ENCODE data around the gene RBM33. TPM values are rescaled to one million over a fixed set of nuclear protein-coding genes. Genes with fewer than 3 reads are reported as not detected.

Gene RBM33
- total RNA-seq, 1 donor from 2014 or later: 62.8 TPM

DNA sequence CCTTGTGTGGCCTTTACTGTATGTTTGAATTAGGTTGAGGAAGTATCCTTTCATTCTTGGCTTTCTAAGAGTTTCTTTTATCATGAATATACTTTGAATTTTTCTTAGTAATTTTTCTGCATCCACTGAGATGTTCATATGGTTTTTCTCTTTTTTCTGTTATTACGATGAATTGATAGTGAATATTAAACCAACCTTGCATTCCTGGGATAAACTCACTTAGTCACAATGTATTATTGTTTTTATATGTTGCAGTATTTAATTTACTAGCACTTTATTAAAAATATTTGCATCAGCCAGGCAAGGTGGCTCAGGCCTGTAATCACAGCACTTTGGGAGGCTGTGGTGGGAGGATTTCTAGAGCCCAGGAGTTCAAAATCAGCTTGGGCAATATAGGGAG is 15.3 kb upstream of the RBM33 start:
- no peaks in the 10 kb centered on the region for H3K36me3 ChIP-seq
- no peak for DNase-seq
- H3K27ac ChIP-seq: no peak overlapping the region
- no peaks in the 10 kb centered on the region for H3K27me3 ChIP-seq
- ATAC-seq: no peak
- H3K4me1 ChIP-seq: no peaks in the 10 kb centered on the region
- TF ChIP-seq, protein P1, sequence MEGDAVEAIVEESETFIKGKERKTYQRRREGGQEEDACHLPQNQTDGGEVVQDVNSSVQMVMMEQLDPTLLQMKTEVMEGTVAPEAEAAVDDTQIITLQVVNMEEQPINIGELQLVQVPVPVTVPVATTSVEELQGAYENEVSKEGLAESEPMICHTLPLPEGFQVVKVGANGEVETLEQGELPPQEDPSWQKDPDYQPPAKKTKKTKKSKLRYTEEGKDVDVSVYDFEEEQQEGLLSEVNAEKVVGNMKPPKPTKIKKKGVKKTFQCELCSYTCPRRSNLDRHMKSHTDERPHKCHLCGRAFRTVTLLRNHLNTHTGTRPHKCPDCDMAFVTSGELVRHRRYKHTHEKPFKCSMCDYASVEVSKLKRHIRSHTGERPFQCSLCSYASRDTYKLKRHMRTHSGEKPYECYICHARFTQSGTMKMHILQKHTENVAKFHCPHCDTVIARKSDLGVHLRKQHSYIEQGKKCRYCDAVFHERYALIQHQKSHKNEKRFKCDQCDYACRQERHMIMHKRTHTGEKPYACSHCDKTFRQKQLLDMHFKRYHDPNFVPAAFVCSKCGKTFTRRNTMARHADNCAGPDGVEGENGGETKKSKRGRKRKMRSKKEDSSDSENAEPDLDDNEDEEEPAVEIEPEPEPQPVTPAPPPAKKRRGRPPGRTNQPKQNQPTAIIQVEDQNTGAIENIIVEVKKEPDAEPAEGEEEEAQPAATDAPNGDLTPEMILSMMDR (IDR thresholded peaks at IDR 0.05): no peak
- intact Hi-C loops (cut with DNase I): no loop called here
- no peak overlapping the region for H3K4me3 ChIP-seq
- peaks cover 5% of the 10 kb centered on the region for H3K9me3 ChIP-seq

DNA sequence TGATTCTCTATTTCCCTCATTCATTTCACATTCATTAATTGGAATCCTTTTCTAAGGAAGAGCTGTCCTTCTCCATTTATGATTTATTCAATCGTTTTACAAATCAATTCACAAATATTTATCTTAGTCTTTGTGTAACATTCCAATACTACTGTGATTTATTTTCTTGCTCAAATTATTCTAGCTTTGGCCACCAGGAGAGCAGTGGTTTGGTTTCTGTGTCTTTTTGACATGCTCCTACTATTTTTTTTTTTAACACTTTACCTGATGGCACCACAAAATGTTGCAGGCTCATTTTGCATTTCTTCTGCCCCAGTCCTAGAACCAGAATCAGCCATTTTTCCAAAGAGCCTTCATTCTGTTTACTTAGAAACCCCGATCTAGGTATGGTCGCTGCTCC is 13.3 kb upstream of the RBM33 start:
- intact Hi-C loops (cut with DNase I): no loop called here
- no peaks in the 10 kb centered on the region for H3K4me1 ChIP-seq
- H3K36me3 ChIP-seq: no peaks in the 10 kb centered on the region

DNA sequence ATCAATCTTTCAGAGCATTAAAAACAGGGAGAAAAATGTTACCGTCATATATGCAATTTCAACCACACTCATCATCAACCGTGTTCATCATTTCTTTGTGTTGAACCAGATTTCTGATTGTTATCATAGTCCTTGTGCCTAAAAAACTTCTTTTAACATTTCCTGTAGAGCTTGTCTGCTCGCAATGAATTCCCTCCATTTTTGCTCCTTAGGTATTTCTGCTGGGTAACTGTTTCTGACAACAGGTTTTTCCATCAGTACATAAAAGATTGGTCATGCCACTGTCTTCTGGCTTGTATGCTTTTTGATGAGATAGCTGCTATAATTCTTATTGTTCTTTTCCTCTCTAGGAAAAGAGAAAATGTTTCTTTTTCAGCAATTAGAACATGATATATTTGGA is 8.6 kb upstream of the RBM33 start:
- ATAC-seq: no peak
- no peak overlapping the region for H3K4me3 ChIP-seq

More for the DNA sequence above, 13.3 kb upstream of the RBM33 start:
- Histone ChIP-seq H3K9me3 (peaks cover 5% of the 10 kb centered on the region), H3K27ac (no peak overlapping the region), H3K27me3 (no peaks in the 10 kb centered on the region), H3K4me3 (no peak overlapping the region)
- TF ChIP-seq, protein P1 (IDR thresholded peaks at IDR 0.05): no peak
- DNase-seq (no peak), ATAC-seq (no peak)

DNA sequence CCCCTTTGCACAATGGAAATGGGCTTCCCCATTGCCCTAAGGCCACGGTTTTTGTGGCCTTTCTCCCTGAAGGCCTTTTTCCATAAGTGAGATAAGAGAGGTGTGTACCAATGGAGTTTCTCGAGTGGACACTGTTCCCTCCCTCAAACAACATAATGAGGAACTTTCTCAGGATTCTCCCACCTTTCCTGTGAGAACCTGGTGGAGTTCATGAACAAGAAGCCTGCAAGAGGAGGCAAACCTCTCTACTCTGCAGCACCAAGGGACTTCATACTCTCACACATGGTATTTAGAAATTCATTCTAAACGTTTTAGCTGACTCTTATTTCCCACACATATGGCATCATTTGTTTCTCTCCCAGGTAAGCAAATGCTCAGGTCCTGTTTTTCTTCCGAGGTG is 7.3 kb upstream of the RBM33 start:
- TF ChIP-seq, protein P1 (IDR thresholded peaks at IDR 0.05): no peak
- Histone ChIP-seq H3K27ac (no peak overlapping the region), H3K9me3 (no peaks in the 10 kb centered on the region), H3K4me3 (no peak overlapping the region), H3K4me1 (no peaks in the 10 kb centered on the region), H3K27me3 (no peaks in the 10 kb centered on the region), H3K36me3 (peaks cover 8% of the 10 kb centered on the region)
- intact Hi-C loops (cut with DNase I): no loop called here
- DNase-seq (no peak), ATAC-seq (no peak)

More for the DNA sequence above, 8.6 kb upstream of the RBM33 start:
- no peak overlapping the region for H3K27ac ChIP-seq
- H3K4me1 ChIP-seq: no peaks in the 10 kb centered on the region
- TF ChIP-seq, protein P1 (IDR thresholded peaks at IDR 0.05): no peak
- DNase-seq: no peak
- no peaks in the 10 kb centered on the region for H3K36me3 ChIP-seq
- intact Hi-C loops (cut with DNase I): no loop called here
- H3K27me3 ChIP-seq: no peaks in the 10 kb centered on the region
- no peaks in the 10 kb centered on the region for H3K9me3 ChIP-seq

DNA sequence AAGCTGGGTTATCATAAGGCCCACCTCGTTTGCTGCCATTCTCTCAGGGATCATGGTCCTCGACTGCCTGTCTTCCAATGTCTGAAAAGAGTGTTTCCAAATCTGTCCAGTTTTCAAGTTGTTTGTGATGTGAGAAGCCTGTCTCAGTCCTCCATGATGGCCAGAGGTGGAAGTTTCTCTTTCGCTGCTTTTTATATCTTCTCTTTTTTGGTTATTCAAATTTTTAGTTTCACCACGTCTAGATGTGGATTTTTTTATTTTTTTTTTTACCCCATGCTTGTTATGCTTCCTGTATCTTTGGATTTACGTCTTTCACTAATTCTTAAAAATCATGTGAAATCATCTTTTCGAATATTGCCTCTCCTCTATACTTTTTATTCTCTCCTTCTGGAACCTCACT is 6.1 kb upstream of the RBM33 start:
- intact Hi-C loops (cut with DNase I): no loop called here
- peaks cover 3% of the 10 kb centered on the region for H3K4me1 ChIP-seq
- H3K9me3 ChIP-seq: no peaks in the 10 kb centered on the region
- no peaks in the 10 kb centered on the region for H3K27me3 ChIP-seq
- TF ChIP-seq, protein P1 (IDR thresholded peaks at IDR 0.05): no peak
- no peak for ATAC-seq
- no peak overlapping the region for H3K4me3 ChIP-seq
- no peak overlapping the region for H3K27ac ChIP-seq
- peaks cover 15% of the 10 kb centered on the region for H3K36me3 ChIP-seq
- no peak for DNase-seq

DNA sequence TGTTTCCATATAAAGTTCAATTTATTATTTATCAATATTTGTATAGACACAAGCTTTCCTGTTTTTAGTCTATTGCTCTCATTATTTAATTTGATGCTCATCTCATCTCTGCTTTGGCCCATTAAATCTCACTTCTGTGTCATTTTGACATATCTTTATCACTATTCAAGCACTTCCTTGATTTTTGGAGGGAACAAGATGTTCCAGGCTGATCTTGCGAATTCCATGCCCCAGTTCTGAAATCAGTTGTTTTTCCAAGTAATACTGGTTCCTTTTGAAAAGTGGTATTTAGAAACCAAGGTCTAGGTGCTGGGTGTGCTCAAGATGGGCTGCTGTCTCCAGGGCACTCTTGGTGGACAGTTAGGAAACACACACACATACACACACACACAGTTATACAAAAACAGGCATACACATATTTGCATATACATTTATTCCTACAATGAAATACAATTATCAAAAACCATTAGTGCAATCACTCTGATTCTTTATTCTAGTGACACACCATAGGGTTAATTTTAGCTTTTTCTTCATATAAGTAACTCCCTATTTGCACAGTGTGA is 4.4 kb upstream of the RBM33 start:
- Histone ChIP-seq H3K27me3 (no peaks in the 10 kb centered on the region), H3K4me1 (peaks cover 4% of the 10 kb centered on the region), H3K9me3 (no peaks in the 10 kb centered on the region), H3K4me3 (no peak overlapping the region), H3K36me3 (peaks cover 15% of the 10 kb centered on the region), H3K27ac (no peak overlapping the region)
- intact Hi-C loops (cut with DNase I): no loop called here
- no peak for ATAC-seq
- no peak for DNase-seq
- TF ChIP-seq, protein P1 (IDR thresholded peaks at IDR 0.05): no peak
